D721Med (cell line): Measurements from ENCODE around the gene USH2A.

Experiments used
- DNase-seq: peaks from one replicate; pipeline ENCODE4 v3.0.0; 2011; ENCODE audit warnings: low spot score; ENCODE audit not compliant: insufficient read length
- FAIRE-seq: peaks from 2 replicates; lab custom pipeline; 2011; peaks lifted over from hg19 to GRCh38; lab: Jason Lieb, UNC
- TF ChIP-seq, protein P1 (sequence below): IDR thresholded peaks from 2 replicates; pipeline ENCODE4 v1.5.1; 2012; ENCODE audit warnings: mild to moderate bottlenecking, control low read depth; ENCODE audit not compliant: insufficient read depth; ENCODE audit errors: missing control alignments

USH2A gene

DNA sequence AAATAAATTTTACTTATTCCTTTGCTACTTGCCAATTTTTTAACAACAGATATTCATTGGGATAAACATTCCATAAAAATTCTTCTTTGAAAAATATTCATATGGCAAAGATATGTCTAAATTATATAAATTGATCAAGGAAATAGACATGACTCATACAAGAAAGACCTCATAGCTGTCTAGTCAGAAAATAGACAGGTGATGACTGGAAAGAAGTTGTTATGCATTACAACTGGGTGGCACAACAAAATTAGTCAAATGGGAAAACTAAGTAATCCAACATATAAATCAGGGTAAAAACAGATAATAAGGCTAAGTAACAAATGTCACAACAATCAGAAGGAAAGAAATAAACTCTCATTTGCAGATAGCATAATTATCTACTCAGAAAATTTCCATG is 92.0 kb downstream of the USH2A start:
- TF ChIP-seq, protein P1, sequence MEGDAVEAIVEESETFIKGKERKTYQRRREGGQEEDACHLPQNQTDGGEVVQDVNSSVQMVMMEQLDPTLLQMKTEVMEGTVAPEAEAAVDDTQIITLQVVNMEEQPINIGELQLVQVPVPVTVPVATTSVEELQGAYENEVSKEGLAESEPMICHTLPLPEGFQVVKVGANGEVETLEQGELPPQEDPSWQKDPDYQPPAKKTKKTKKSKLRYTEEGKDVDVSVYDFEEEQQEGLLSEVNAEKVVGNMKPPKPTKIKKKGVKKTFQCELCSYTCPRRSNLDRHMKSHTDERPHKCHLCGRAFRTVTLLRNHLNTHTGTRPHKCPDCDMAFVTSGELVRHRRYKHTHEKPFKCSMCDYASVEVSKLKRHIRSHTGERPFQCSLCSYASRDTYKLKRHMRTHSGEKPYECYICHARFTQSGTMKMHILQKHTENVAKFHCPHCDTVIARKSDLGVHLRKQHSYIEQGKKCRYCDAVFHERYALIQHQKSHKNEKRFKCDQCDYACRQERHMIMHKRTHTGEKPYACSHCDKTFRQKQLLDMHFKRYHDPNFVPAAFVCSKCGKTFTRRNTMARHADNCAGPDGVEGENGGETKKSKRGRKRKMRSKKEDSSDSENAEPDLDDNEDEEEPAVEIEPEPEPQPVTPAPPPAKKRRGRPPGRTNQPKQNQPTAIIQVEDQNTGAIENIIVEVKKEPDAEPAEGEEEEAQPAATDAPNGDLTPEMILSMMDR, result no peak
- DNase-seq (no peak), FAIRE-seq (no peak)

DNA sequence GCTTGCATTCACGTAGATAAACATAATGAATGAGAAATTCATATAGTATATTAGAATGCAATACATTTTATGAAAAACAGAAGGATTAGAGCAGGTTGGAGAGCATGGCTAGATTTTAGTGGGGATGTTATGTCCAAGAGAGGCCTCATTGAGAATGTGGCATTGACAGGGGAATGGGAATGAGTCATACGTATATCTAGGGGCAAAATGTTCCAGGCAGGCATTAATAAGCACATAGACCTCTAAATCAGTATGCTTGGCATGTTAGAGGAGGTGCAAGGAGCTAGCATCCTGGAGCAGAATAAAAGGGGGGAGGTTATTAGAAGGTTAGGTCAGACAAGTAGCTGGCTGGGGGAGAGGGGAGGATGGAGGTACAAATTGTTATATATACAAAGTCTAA is 93.0 kb downstream of the USH2A start:
- no peak for FAIRE-seq
- TF ChIP-seq, protein P1, result no peak
- no peak for DNase-seq

DNA sequence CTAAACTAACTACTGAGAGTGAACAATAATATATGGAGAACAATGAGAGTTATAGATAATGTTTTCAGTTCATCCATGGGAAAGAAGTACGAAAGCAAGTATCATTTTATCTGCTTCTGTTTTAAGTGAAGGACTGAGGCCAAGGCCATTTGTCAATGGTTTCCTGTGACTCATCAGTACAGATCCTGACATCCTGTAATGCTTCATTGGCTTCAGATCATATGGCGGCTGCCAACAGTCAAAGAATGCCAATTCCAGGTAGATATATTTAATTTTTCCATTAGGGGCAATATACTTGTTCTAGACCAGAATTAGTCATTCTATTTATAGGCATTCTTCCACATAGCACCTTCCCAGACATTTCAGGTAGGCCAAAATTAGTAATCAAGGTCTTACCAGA is 97.3 kb downstream of the USH2A start:
- FAIRE-seq (no peak), DNase-seq (no peak)
- TF ChIP-seq, protein P1, result no peak

DNA sequence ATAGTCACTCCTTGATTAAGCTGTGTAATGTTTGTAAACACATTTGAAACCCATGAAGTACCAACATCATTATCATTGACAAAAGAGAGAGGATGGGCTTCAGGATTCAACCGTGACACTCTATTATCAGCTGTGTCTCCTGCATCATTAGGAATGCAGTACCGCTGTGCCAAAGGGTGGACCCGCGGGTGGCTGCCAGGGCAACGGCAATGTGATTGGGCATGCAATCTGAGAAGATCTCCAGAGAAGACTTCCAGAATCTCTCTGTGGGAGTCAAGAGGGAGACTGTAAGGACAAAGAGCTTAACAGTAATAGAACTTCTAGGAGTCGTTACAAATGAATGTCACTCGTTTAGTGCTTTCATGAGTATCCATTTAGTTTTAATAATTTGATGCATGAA is 97.9 kb downstream of the USH2A start:
- FAIRE-seq, result peak; percentile 91
- no peak for DNase-seq
- TF ChIP-seq, protein P1, result no peak

DNA sequence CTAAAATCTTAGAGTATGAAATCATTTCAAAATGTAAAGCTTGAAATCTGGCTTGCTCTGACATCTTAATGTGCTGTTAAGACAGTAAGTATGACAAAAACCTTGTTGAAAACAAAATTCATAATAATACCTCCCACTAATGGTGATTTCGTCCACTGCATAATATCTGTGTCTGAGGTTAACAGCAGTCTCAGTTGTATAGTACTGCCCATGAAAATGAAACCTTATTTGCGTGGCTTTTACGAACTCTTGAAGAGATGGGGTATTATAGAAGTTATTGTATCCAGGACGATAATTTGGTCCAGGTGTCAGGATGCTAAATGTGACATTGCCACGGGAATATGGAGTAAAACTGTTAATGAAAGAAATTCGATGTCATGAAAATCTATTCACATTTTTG is 99.9 kb downstream of the USH2A start:
- FAIRE-seq (peak; percentile 77), DNase-seq (no peak)
- TF ChIP-seq, protein P1, result no peak

DNA sequence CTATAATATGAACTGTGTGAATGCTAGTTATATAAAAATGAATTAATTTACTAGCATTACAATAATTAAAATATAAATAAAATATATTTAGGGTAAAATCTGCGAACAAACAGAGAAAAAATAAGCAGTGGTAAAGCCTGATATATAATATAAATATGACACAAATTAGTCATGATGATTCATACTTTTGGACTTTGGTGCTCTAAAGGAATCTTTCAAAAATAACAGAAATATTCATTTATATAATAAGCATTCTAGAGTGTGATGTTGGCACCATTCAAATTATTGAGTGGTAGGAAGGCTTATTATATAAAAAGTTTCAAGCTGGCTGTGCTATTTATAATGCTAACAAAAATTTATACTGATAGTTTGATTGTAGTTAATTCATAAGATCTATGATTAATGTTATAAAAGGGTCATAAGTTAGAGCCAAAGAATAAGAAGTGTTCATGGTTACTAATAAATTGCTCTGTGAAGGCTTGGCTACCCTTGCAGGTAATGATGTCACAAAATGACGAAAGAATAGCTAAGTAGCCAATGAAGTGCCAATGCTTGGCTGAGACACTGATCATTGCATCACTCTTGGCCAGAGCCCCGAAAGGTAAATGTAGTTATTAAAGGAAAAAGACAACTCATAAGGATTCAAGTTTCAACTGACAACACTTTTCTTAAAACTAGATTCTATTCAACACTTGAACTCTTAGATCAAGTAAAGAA is 108.7 kb downstream of the USH2A start:
- FAIRE-seq (peak; percentile 53), DNase-seq (no peak)
- TF ChIP-seq, protein P1, result no peak

DNA sequence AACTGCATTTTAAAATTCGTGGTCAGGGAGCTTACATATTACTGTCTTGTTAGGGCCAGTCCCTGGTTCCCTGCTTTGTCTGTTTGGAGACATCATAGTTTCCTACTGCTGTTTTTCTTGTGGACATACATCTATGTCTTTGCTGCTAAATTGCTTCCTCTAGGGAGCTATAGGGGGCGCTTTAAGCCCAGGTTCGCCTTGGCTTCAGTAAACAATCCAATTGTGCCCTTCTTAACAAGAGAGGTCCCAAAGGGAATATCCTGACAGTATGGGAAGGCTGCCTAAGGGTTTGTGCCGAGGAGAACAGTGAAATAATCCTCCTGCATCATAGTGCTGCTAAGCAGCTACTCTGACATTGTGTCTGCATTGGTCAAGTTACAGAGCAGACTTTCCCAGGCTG is 112.5 kb downstream of the USH2A start:
- DNase-seq (peak; percentile 35), FAIRE-seq (peak; percentile 99)
- TF ChIP-seq, protein P1, result peak; percentile 98
